ENCODE measurements around the gene TPCN1.

TPCN1 gene

GRCh38 chr12:113196582-113196981 is 24.7 kb upstream of the TPCN1 start:
- no peak for DNase-seq (ENCODE audit: low read depth, low spot score)
- Histone ChIP-seq H3K4me3 (ENCODE audit: low read length) (no peak overlapping the region), H3K4me1 (ENCODE audit: control insufficient read depth, insufficient read depth, low read length) (no peaks in the 10 kb centered on the region), H3K9me3 (ENCODE audit: control insufficient read depth, insufficient read depth, low read length) (no peaks in the 10 kb centered on the region), H3K36me3 (ENCODE audit: control insufficient read depth, insufficient read depth, low read length) (0 out of 2 replicates have a peak, but pooled peaks cover under 1% of the 10 kb centered on the region), H3K27ac (ENCODE audit: low read length) (no peak overlapping the region), H3K27me3 (ENCODE audit: control insufficient read depth, insufficient read depth, low read length) (no peaks in the 10 kb centered on the region)
- WGBS (ENCODE audit: insufficient coverage, insufficient read length) = no CpG with 5 or more reads among the region's 7 CpGs

- H3K27ac ChIP-seq (ENCODE audit: low read length) = no peak overlapping the region
- H3K27me3 ChIP-seq (ENCODE audit: control insufficient read depth, insufficient read depth, low read length) = no peaks in the 10 kb centered on the region
- H3K9me3 ChIP-seq (ENCODE audit: control insufficient read depth, insufficient read depth, low read length) = no peaks in the 10 kb centered on the region
- no peaks in the 10 kb centered on the region for H3K4me1 ChIP-seq (ENCODE audit: control insufficient read depth, insufficient read depth, low read length)
- H3K36me3 ChIP-seq (ENCODE audit: control insufficient read depth, insufficient read depth, low read length) = no peaks in the 10 kb centered on the region
- WGBS (ENCODE audit: insufficient coverage, insufficient read length) = no CpG with 5 or more reads among the region's 4 CpGs
- no peak overlapping the region for H3K4me3 ChIP-seq (ENCODE audit: low read length)
- no peak for DNase-seq (ENCODE audit: low read depth, low spot score)
Observed at GRCh38 chr12:113196990-113197389, 24.3 kb upstream of the TPCN1 start.

- Histone ChIP-seq H3K27me3 (ENCODE audit: control insufficient read depth, insufficient read depth, low read length) (no peaks in the 10 kb centered on the region), H3K4me3 (ENCODE audit: low read length) (no peak overlapping the region), H3K27ac (ENCODE audit: low read length) (no peak overlapping the region), H3K4me1 (ENCODE audit: control insufficient read depth, insufficient read depth, low read length) (no peaks in the 10 kb centered on the region), H3K36me3 (ENCODE audit: control insufficient read depth, insufficient read depth, low read length) (no peaks in the 10 kb centered on the region), H3K9me3 (ENCODE audit: control insufficient read depth, insufficient read depth, low read length) (no peaks in the 10 kb centered on the region)
- no peak for DNase-seq (ENCODE audit: low read depth, low spot score)
- no CpG with 5 or more reads among the region's 8 CpGs for WGBS (ENCODE audit: insufficient coverage, insufficient read length)
Observed at GRCh38 chr12:113197518-113198077, 23.7 kb upstream of the TPCN1 start.

GRCh38 chr12:113198296-113198695 is 23.0 kb upstream of the TPCN1 start:
- WGBS (ENCODE audit: insufficient coverage, insufficient read length) = no CpG with 5 or more reads among the region's 1 CpG

GRCh38 chr12:113200021-113200797 is 21.1 kb upstream of the TPCN1 start:
- Histone ChIP-seq H3K9me3 (ENCODE audit: control insufficient read depth, insufficient read depth, low read length) (no peaks in the 10 kb centered on the region), H3K4me3 (ENCODE audit: low read length) (no peak overlapping the region), H3K4me1 (ENCODE audit: control insufficient read depth, insufficient read depth, low read length) (no peaks in the 10 kb centered on the region), H3K27ac (ENCODE audit: low read length) (no peak overlapping the region), H3K27me3 (ENCODE audit: control insufficient read depth, insufficient read depth, low read length) (no peaks in the 10 kb centered on the region), H3K36me3 (ENCODE audit: control insufficient read depth, insufficient read depth, low read length) (no peaks in the 10 kb centered on the region)
- no peak for DNase-seq (ENCODE audit: low read depth, low spot score)
- WGBS (ENCODE audit: insufficient coverage, insufficient read length) = no CpG with 5 or more reads among the region's 12 CpGs

More at GRCh38 chr12:113198296-113198695, 23.0 kb upstream of the TPCN1 start:
- no peaks in the 10 kb centered on the region for H3K27me3 ChIP-seq (ENCODE audit: control insufficient read depth, insufficient read depth, low read length)
- no peaks in the 10 kb centered on the region for H3K4me1 ChIP-seq (ENCODE audit: control insufficient read depth, insufficient read depth, low read length)
- H3K36me3 ChIP-seq (ENCODE audit: control insufficient read depth, insufficient read depth, low read length) = no peaks in the 10 kb centered on the region
- no peak for DNase-seq (ENCODE audit: low read depth, low spot score)
- H3K4me3 ChIP-seq (ENCODE audit: low read length) = no peak overlapping the region
- no peaks in the 10 kb centered on the region for H3K9me3 ChIP-seq (ENCODE audit: control insufficient read depth, insufficient read depth, low read length)
- H3K27ac ChIP-seq (ENCODE audit: low read length) = no peak overlapping the region

- no peak for DNase-seq (ENCODE audit: low read depth, low spot score)
Observed at GRCh38 chr12:113201187-113202177, 19.8 kb upstream of the TPCN1 start.

GRCh38 chr12:113202300-113203075 is 18.8 kb upstream of the TPCN1 start:
- Histone ChIP-seq H3K27me3 (ENCODE audit: control insufficient read depth, insufficient read depth, low read length) (no peaks in the 10 kb centered on the region), H3K27ac (ENCODE audit: low read length) (no peak overlapping the region), H3K4me1 (ENCODE audit: control insufficient read depth, insufficient read depth, low read length) (no peaks in the 10 kb centered on the region), H3K9me3 (ENCODE audit: control insufficient read depth, insufficient read depth, low read length) (no peaks in the 10 kb centered on the region), H3K4me3 (ENCODE audit: low read length) (no peak overlapping the region), H3K36me3 (ENCODE audit: control insufficient read depth, insufficient read depth, low read length) (no peaks in the 10 kb centered on the region)
- no CpG with 5 or more reads among the region's 4 CpGs for WGBS (ENCODE audit: insufficient coverage, insufficient read length)
- no peak for DNase-seq (ENCODE audit: low read depth, low spot score)

More at GRCh38 chr12:113201187-113202177, 19.8 kb upstream of the TPCN1 start:
- Histone ChIP-seq H3K27ac (ENCODE audit: low read length) (no peak overlapping the region), H3K27me3 (ENCODE audit: control insufficient read depth, insufficient read depth, low read length) (no peaks in the 10 kb centered on the region), H3K9me3 (ENCODE audit: control insufficient read depth, insufficient read depth, low read length) (no peaks in the 10 kb centered on the region), H3K4me1 (ENCODE audit: control insufficient read depth, insufficient read depth, low read length) (no peaks in the 10 kb centered on the region), H3K4me3 (ENCODE audit: low read length) (no peak overlapping the region), H3K36me3 (ENCODE audit: control insufficient read depth, insufficient read depth, low read length) (no peaks in the 10 kb centered on the region)
- no CpG with 5 or more reads among the region's 14 CpGs for WGBS (ENCODE audit: insufficient coverage, insufficient read length)

- Histone ChIP-seq H3K36me3 (ENCODE audit: control insufficient read depth, insufficient read depth, low read length) (no peaks in the 10 kb centered on the region), H3K9me3 (ENCODE audit: control insufficient read depth, insufficient read depth, low read length) (no peaks in the 10 kb centered on the region), H3K4me1 (ENCODE audit: control insufficient read depth, insufficient read depth, low read length) (no peaks in the 10 kb centered on the region), H3K27me3 (ENCODE audit: control insufficient read depth, insufficient read depth, low read length) (no peaks in the 10 kb centered on the region), H3K27ac (ENCODE audit: low read length) (no peak overlapping the region), H3K4me3 (ENCODE audit: low read length) (no peak overlapping the region)
- no CpG with 5 or more reads among the region's 8 CpGs for WGBS (ENCODE audit: insufficient coverage, insufficient read length)
- DNase-seq (ENCODE audit: low read depth, low spot score) = no peak
Observed at GRCh38 chr12:113203852-113204760, 17.2 kb upstream of the TPCN1 start.

GRCh38 chr12:113204804-113205203 is 16.5 kb upstream of the TPCN1 start:
- Histone ChIP-seq H3K27me3 (ENCODE audit: control insufficient read depth, insufficient read depth, low read length) (no peaks in the 10 kb centered on the region), H3K27ac (ENCODE audit: low read length) (no peak overlapping the region), H3K4me3 (ENCODE audit: low read length) (no peak overlapping the region), H3K4me1 (ENCODE audit: control insufficient read depth, insufficient read depth, low read length) (no peaks in the 10 kb centered on the region), H3K9me3 (ENCODE audit: control insufficient read depth, insufficient read depth, low read length) (no peaks in the 10 kb centered on the region), H3K36me3 (ENCODE audit: control insufficient read depth, insufficient read depth, low read length) (no peaks in the 10 kb centered on the region)
- no CpG with 5 or more reads among the region's 3 CpGs for WGBS (ENCODE audit: insufficient coverage, insufficient read length)
- DNase-seq (ENCODE audit: low read depth, low spot score) = no peak

All from iPS DF 6.9 (cell line).